Psoas muscle (tissue), 8 donors: ENCODE measurements around the gene IL17RA. TPM values are rescaled to one million over a fixed set of nuclear protein-coding genes. Genes with fewer than 3 reads are reported as not detected.
A peak's percentile ranks its signal among the peaks of the same experiment; 100 is the strongest.
"Not testable (repeated sequence)": the region's sequence is repeated elsewhere in the genome, so short reads cannot be mapped to it uniquely, and the experiment has no call there.

ENCODE experiments used
- ATAC-seq, 4 donors: fragments of 200-7000 bp; cut with Tn5 transposase; one replicate each; pipeline ENCODE4 v1.9.1; 2020; ENCODE audit warnings: moderate library complexity in 3 of 4, mild to moderate bottlenecking in 2 of 4
- DNase-seq, 2 donors: peaks; one replicate each; pipeline ENCODE4 v3.0.0-alpha.2; 2020
- H3K27ac ChIP-seq: fragments of 200-600 bp; one replicate; pipeline ENCODE4 v1.8.0; 2022
- H3K27me3 ChIP-seq, 3 donors: fragments of 200-600 bp in 1 of 3; one replicate each; pipeline versions ENCODE4 v1.6.1 to v1.8.0; 2013 to 2022; ENCODE audit warnings: low read length in 2 of 3, mild to moderate bottlenecking in 2 of 3, moderate library complexity in 1 of 3; ENCODE audit not compliant: insufficient read depth in 3 of 3
- H3K36me3 ChIP-seq, 2 donors: fragments of 200-600 bp in 1 of 2; one replicate each; pipeline versions ENCODE4 v1.6.1 to v1.8.0; 2013 to 2022; ENCODE audit warnings: low read depth in 1 of 2, mild to moderate bottlenecking in 1 of 2, moderate library complexity in 1 of 2; ENCODE audit not compliant: insufficient read depth in 1 of 2
- H3K4me1 ChIP-seq: fragments of 200-600 bp; one replicate; pipeline ENCODE4 v1.8.0; 2022
- H3K4me3 ChIP-seq: fragments of 200-600 bp; one replicate; pipeline ENCODE4 v1.8.0; 2022; ENCODE audit warnings: mild to moderate bottlenecking
- H3K9me3 ChIP-seq: fragments of 200-600 bp; one replicate; pipeline ENCODE4 v1.8.0; 2022
- WGBS, 3 donors: extraction: QIAGEN DNeasy Blood & Tissue Kit; methylation state at CpG; one replicate each; pipeline versions ENCODE4 v1.1.6 to v1.1.7; 2013; 5-methylcytosine and 5-hydroxymethylcytosine counted together
- intact Hi-C, 2 donors: fragments of 100-400 bp; cut with DNase I; formaldehyde crosslinking; loops; one replicate each; pipeline versions ENCODE4 v1.11.0 to v1.14.2; 2022
- long read RNA-seq, 2 donors: library from polyadenylated mRNA; unstranded; transcript quantifications; one replicate each; pipeline ENCODE4 v2.0.0, GENCODE V29; 2021
- polyA plus RNA-seq, 3 donors: library from polyadenylated mRNA; stranded (reverse); fragments of 200-250 nt; gene quantifications; one replicate each; pipeline ENCODE4 v1.2.3, GENCODE V29; 2013
- total RNA-seq, 4 donors: library from RNA; stranded (reverse); fragmentation: NEBNext Ultra II Directional in 2 of 4; extraction: Animal tissue kit (Norgen Biotek cat#: 25700) in 2 of 4; gene quantifications; one replicate each; pipeline versions ENCODE4 v1.2.1 to v1.2.4, GENCODE V29; 2021 to 2023
- TF ChIP-seq, protein P1 (sequence below): fragments of 200-600 bp; IDR thresholded peaks from one replicate; pipeline ENCODE4 v1.8.0; 2022; ENCODE audit warnings: antibody characterized with exemption
- donor health status: healthy with polysubstance abuse.
- donor health status: DM: no; HTN: no; CAD: no; lungs with moderate emphysema.
- donor health status: Bipolar disorder and iron deficiency.
- donor health status: healthy.
- donor health status: DM: yes; HTN: yes; CAD: no.
- donor health status: DM: no; HTN: no; CAD: no.
- donor health status: DM: no; HTN: no; CAD: no.
- donor health status: DM: yes; HTN: yes; CAD: no.

The IL17RA gene, protein sequence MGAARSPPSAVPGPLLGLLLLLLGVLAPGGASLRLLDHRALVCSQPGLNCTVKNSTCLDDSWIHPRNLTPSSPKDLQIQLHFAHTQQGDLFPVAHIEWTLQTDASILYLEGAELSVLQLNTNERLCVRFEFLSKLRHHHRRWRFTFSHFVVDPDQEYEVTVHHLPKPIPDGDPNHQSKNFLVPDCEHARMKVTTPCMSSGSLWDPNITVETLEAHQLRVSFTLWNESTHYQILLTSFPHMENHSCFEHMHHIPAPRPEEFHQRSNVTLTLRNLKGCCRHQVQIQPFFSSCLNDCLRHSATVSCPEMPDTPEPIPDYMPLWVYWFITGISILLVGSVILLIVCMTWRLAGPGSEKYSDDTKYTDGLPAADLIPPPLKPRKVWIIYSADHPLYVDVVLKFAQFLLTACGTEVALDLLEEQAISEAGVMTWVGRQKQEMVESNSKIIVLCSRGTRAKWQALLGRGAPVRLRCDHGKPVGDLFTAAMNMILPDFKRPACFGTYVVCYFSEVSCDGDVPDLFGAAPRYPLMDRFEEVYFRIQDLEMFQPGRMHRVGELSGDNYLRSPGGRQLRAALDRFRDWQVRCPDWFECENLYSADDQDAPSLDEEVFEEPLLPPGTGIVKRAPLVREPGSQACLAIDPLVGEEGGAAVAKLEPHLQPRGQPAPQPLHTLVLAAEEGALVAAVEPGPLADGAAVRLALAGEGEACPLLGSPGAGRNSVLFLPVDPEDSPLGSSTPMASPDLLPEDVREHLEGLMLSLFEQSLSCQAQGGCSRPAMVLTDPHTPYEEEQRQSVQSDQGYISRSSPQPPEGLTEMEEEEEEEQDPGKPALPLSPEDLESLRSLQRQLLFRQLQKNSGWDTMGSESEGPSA
- total RNA-seq (1 to 10 TPM; 2.9 to 3.7 (median 3.3) TPM), polyA plus RNA-seq (1 to 10 TPM in 1 of 3 donors, under 1 TPM in 2; 0.93 to 1.8 (median 0.97) TPM)
- long read RNA-seq, donor 1, partial matches to known transcripts, result 1 of 3 reads
- long read RNA-seq, donor 1, other reads (novel, unspliced or antisense), result 2 of 3 reads
- long read RNA-seq, donor 2, partial matches to known transcripts, result 3 of 5 reads
- long read RNA-seq, donor 2, other reads (novel, unspliced or antisense), result 2 of 5 reads

DNA sequence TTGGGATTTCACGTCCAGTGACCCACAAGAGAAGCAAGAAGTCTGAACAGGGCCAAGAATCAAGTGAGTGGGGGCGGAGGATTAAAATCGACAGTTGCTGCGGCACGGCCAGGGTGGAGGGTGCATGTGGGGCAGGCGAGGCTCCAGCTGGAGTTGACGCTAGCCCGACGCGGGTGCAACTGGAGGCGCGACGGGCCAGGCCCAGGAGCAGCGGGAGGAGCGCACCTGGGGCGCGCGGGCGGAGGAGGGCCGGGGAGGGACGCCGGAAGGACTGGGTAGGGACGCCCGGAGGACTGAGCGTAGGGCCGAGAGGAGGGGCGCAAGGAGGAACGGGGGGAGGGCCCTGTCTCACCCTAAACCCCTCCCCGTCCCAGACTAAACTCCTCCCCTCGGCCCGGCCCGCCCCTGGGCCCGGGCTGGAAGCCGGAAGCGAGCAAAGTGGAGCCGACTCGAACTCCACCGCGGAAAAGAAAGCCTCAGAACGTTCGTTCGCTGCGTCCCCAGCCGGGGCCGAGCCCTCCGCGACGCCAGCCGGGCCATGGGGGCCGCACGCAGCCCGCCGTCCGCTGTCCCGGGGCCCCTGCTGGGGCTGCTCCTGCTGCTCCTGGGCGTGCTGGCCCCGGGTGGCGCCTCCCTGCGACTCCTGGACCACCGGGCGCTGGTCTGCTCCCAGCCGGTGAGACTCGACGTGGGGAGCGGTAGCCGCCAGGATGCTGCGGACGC is at the start of gene IL17RA:
Gene IL17RA (plus strand): TSS at position 447 of the 723 bp plus-strand sequence. CDS start 92 bp downstream, at position 539.
- Histone ChIP-seq H3K4me1 (no peaks in the 10 kb centered on the region), H3K27ac (peak within 1 kb of the TSS; percentile 58), H3K4me3 (peak within 1 kb of the TSS; percentile 82), H3K9me3 (no peaks in the 10 kb centered on the region), H3K36me3 (no peaks in the 10 kb centered on the region), H3K27me3 (peaks cover 0 to 26% (median 11%) of the 10 kb centered on the region in 3 donors)
- ATAC-seq, result peak; percentile 82 to 93 (median 92)
- WGBS, 3 donors, result 1 to 2% (median 1%) methylated on average over 55 to 68 of the region's 68 CpGs
- DNase-seq, result peak; percentile 87 to 91
- TF ChIP-seq, protein P1, sequence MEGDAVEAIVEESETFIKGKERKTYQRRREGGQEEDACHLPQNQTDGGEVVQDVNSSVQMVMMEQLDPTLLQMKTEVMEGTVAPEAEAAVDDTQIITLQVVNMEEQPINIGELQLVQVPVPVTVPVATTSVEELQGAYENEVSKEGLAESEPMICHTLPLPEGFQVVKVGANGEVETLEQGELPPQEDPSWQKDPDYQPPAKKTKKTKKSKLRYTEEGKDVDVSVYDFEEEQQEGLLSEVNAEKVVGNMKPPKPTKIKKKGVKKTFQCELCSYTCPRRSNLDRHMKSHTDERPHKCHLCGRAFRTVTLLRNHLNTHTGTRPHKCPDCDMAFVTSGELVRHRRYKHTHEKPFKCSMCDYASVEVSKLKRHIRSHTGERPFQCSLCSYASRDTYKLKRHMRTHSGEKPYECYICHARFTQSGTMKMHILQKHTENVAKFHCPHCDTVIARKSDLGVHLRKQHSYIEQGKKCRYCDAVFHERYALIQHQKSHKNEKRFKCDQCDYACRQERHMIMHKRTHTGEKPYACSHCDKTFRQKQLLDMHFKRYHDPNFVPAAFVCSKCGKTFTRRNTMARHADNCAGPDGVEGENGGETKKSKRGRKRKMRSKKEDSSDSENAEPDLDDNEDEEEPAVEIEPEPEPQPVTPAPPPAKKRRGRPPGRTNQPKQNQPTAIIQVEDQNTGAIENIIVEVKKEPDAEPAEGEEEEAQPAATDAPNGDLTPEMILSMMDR, result no peak
- intact Hi-C loops, result no loop called here

DNA sequence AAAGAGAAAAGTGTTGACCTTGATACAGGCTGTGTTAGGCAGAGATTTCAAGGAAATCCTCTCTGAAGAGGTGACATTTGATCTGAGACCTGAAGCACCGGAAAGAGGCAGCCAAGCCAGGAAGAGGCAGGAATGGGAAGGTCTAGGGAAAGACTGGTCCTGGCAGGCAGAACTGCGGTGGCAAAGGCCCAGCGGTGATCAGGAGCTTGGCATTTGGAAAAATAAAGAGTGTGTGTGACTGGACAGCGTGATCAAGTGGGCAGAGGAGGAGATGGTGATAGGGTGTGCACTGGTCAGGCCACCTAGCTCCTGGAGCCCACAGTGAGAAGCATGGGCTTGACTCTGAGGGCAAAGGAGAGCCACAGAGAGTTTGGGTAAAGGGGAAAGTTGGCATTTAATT is 49.6 kb upstream of the IL17RA start:
- ATAC-seq (peak in 2 of 4 donors; percentile 27 to 35), DNase-seq (no peak)
- H3K27ac ChIP-seq, result no peak overlapping the region
- no peaks in the 10 kb centered on the region for H3K4me1 ChIP-seq
- TF ChIP-seq, protein P1, result no peak
- no peak overlapping the region for H3K4me3 ChIP-seq
- intact Hi-C loops, result no loop called here
- WGBS, 3 donors, result 39 to 50% (median 42%) methylated on average over 4 of the region's 4 CpGs
- no peaks in the 10 kb centered on the region for H3K36me3 ChIP-seq
- H3K27me3 ChIP-seq, result peaks cover 0 to 16% (median 2%) of the 10 kb centered on the region in 3 donors
- H3K9me3 ChIP-seq, result no peaks in the 10 kb centered on the region

DNA sequence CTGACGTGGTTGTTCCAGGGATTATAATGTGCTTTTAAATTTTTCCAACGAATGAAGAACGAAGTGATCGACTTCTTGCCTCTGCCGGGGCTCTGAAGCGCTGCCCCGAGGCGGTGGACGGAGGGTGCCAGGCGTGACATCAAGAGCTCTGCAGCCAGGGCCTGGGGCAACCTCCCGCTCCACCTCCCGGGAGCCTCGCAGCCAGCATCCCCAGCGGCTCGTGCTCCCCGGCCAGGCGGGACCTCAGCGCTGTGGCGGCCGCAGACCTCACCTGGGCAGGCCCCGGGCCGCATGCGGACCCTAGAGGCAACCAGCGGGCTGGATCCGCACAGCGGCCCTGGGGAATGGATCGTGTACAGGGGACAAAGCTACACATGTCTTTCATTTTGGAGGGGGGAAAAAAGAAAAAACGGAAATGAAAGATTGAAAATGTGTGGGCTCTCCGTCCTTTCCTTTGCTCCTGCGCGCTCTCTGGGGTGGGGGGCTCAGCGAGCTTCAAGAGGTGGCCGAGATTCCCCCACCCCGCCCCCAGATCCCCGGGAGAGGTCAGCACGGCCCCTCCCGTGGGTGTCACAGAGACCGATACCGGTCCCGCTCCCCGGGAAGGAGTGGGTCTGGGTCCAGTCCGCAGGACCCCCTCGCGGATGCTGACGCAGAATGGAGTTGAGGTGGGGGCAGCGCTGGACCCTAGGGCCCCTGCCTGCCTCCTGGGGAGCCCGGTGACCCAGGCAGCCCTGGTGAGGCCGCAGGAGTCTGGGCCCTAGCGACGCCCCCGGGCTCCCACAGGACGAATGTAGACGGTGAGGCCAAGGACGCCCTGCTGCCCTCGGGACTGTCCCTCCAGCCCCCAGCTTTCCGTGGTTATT is 48.6 kb upstream of the IL17RA start:
- Histone ChIP-seq H3K27me3 (peaks cover 2 to 16% (median 2%) of the 10 kb centered on the region in 3 donors), H3K4me3 (peak overlapping the region; percentile 59)
- H3K4me1 ChIP-seq, intact Hi-C loops, H3K9me3 ChIP-seq, H3K36me3 ChIP-seq, H3K27ac ChIP-seq: not testable (repeated sequence)
- peak; percentile 50 to 78 (median 56) for ATAC-seq
- DNase-seq, result peak; percentile 42 to 65
- 11 to 17% (median 16%) methylated on average over 42 to 55 of the region's 56 CpGs for WGBS, 3 donors

- H3K9me3 ChIP-seq, H3K27ac ChIP-seq, H3K4me1 ChIP-seq, intact Hi-C loops, H3K36me3 ChIP-seq: not testable (repeated sequence)
- ATAC-seq (peak; percentile 77 to 93 (median 83)), DNase-seq (peak; percentile 41 to 58)
- Histone ChIP-seq H3K4me3 (peak overlapping the region; percentile 59), H3K27me3 (peaks cover 2 to 16% (median 3%) of the 10 kb centered on the region in 3 donors)
- WGBS, 3 donors, result 24 to 30% (median 27%) methylated on average over 28 to 38 of the region's 56 CpGs
These were observed 47.7 kb upstream of the IL17RA start for GRCh38 chr22:17036842-17037711.
